Bronchial epithelial cell (primary cell): Measurements from ENCODE around the gene GALNT18. TPM values are rescaled to one million over a fixed set of nuclear protein-coding genes. Genes with fewer than 3 reads are reported as not detected.

Experiments
- DNase-seq: peaks from one replicate; pipeline ENCODE4 v3.0.0-alpha.2; 2010; ENCODE audit warnings: low read depth
- FAIRE-seq: peaks from 2 replicates; lab custom pipeline; 2011; peaks lifted over from hg19 to GRCh38; lab: Jason Lieb, UNC
- H3K27me3 ChIP-seq: 2 replicates; pipeline ENCODE4 v1.5.1; 2011; ENCODE audit warnings: low read length; ENCODE audit not compliant: control insufficient read depth, insufficient read depth
- H3K36me3 ChIP-seq: 2 replicates; pipeline ENCODE4 v1.5.1; 2011; ENCODE audit warnings: low read length; ENCODE audit not compliant: control insufficient read depth, insufficient read depth
- H3K4me3 ChIP-seq: 2 replicates; pipeline ENCODE4 v1.5.1; 2011; ENCODE audit warnings: mild to moderate bottlenecking, low read depth, low read length, control low read depth
- total RNA-seq: library from RNA; depleted of rRNA; stranded (reverse); fragments of >200 nt; gene quantifications from 2 replicates; pipeline ENCODE4 v1.2.1, GENCODE V29; 2014
- TF ChIP-seq, protein P1 (sequence below): IDR thresholded peaks from 2 replicates; pipeline ENCODE4 v1.5.1; 2011; ENCODE audit warnings: mild to moderate bottlenecking, moderate library complexity, low read length, control low read depth, inconsistent platforms; ENCODE audit not compliant: insufficient read depth, severe bottlenecking

The GALNT18 gene
- total RNA-seq, 1 donor from 2014 or later = 26.1 TPM

DNA sequence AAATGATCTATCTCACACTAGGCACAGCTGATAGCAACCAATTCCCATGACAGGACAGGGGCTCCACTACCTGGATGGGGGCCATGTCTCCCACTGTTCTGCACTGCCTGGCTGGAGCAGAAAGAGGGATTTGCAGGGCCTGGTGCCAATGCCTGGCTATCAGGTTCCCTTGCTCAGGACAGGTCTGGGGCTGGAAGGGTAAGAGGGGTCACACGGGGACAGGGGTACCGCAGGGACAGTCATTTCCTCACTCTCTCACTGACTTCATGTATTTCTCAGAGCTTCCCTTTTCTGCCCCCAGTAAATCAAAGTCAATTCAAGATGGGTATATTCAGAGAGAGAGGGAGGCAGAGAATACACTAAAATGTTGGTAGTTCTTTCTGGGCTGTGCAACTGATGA lies 149.7 kb downstream of the GALNT18 start:
- FAIRE-seq = no peak
- TF ChIP-seq, protein P1, sequence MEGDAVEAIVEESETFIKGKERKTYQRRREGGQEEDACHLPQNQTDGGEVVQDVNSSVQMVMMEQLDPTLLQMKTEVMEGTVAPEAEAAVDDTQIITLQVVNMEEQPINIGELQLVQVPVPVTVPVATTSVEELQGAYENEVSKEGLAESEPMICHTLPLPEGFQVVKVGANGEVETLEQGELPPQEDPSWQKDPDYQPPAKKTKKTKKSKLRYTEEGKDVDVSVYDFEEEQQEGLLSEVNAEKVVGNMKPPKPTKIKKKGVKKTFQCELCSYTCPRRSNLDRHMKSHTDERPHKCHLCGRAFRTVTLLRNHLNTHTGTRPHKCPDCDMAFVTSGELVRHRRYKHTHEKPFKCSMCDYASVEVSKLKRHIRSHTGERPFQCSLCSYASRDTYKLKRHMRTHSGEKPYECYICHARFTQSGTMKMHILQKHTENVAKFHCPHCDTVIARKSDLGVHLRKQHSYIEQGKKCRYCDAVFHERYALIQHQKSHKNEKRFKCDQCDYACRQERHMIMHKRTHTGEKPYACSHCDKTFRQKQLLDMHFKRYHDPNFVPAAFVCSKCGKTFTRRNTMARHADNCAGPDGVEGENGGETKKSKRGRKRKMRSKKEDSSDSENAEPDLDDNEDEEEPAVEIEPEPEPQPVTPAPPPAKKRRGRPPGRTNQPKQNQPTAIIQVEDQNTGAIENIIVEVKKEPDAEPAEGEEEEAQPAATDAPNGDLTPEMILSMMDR = no peak

DNA sequence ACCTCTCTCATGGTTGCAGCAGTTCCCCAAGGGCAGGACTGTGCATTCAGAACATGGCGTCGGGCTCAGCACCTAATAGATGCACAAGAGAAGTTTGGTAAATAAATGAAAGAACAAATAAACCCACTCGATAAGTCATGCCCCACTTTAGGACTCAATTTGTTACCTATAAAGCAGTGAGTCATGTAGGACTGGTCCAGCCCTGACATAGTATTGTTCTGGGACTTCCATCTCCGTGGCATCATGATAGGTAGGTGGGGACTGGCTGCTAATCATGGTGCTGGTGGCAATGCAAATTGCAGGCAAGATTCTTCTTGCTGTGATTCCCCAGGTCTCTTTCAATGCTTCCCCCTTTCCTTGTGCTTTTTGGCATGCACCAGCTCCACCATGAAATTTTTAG lies 150.6 kb downstream of the GALNT18 start:
- no peaks in the 10 kb centered on the region for H3K27me3 ChIP-seq
- no peak overlapping the region for H3K4me3 ChIP-seq
- DNase-seq (no peak), FAIRE-seq (no peak)
- TF ChIP-seq, protein P1 = no peak
- H3K36me3 ChIP-seq = no peaks in the 10 kb centered on the region

More for the DNA sequence above, 149.7 kb downstream of the GALNT18 start:
- no peak for DNase-seq
- no peaks in the 10 kb centered on the region for H3K36me3 ChIP-seq
- H3K27me3 ChIP-seq = no peaks in the 10 kb centered on the region
- H3K4me3 ChIP-seq = no peak overlapping the region

DNA sequence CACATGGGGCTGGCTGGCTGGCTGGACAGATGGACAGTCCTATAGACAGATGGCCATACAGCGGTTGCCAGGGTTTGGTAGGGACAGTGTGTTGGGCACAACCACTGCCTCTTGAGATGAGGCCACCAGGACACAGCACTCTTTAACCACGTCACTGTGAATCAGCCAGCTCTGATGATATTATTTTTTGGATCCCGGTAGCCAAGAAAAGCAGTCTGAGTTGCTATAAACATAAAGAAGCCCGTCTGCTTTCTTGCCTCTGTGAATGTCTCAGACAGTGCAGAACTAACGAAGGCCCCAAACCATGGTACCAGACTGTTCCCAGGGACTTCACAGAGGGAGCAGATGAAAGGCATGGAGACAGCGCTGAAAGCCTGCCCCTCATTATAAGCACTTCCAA lies 152.9 kb downstream of the GALNT18 start:
- FAIRE-seq = peak; percentile 28

DNA sequence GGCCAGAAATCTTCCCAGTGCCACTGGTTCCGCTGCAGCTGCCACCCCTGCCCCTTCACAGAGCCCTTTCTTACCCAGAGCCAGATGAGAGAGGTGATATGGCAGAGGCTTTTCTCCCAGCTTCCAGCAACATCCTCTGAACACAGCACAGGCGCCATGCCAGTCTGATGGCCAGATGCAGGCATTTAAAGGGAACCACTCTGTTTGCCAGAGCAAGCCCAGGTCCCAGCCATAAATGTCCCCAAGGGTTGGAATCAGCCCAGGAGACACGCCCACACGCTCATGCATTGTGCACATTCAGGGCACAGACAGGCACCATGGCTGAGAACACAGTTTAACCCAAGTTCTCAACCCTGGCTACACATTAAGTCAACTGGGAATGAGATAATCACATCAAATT lies 154.5 kb downstream of the GALNT18 start:
- FAIRE-seq = no peak
- peaks cover 2% of the 10 kb centered on the region for H3K36me3 ChIP-seq
- no peak overlapping the region for H3K4me3 ChIP-seq
- no peaks in the 10 kb centered on the region for H3K27me3 ChIP-seq
- no peak for DNase-seq
- TF ChIP-seq, protein P1 = no peak

More for the DNA sequence above, 152.9 kb downstream of the GALNT18 start:
- Histone ChIP-seq H3K36me3 (peaks cover 2% of the 10 kb centered on the region), H3K4me3 (no peak overlapping the region), H3K27me3 (no peaks in the 10 kb centered on the region)
- TF ChIP-seq, protein P1 = no peak
- DNase-seq = no peak

DNA sequence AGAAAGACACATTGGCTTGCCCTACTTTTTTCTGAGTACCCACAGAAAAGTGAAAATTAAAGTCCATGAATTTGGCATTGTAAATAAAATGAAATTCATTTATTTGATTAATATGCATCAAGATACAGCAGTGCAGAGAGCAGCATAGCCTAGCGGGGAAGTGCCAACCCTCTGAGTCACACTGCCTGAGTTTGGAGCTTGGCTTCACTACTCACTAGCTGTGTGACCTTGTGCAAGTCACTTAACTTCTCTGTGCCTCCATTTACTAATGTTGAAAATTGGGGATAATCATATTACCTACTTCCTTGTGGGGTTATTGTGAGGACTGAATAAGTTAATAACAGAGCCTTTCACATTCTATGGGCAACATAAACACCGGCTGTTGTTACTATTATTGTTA lies 157.2 kb downstream of the GALNT18 start:
- peaks cover 2% of the 10 kb centered on the region for H3K36me3 ChIP-seq
- TF ChIP-seq, protein P1 = no peak
- H3K27me3 ChIP-seq = no peaks in the 10 kb centered on the region
- peak; percentile 14 for DNase-seq
- no peak for FAIRE-seq
- H3K4me3 ChIP-seq = no peak overlapping the region

DNA sequence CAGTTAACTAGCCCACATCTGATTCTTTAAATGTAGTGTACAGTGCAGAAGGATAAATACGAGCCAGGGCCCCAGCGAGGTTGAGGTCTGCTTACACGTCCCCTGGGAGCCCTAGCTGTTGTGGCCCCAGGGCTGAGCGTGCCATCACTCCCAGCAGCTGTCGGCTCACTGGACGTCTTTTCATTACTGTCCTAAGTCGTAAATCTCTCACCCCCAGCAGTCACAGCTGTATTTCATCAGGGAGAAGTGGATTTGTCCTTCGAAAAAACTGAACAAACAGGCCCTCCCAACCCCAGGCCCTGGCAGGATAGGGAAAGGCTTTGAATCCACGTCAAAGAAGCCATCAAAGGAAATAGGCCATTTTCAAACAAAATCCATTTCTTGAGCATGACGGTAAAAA lies 158.4 kb downstream of the GALNT18 start:
- Histone ChIP-seq H3K4me3 (no peak overlapping the region), H3K36me3 (peaks cover 2% of the 10 kb centered on the region), H3K27me3 (no peaks in the 10 kb centered on the region)
- TF ChIP-seq, protein P1 = no peak
- DNase-seq (no peak), FAIRE-seq (no peak)
